CD4-positive, alpha-beta T cell treated with Interleukin-4 for 4 hours (primary cell): ENCODE results near the gene ORAI2.
A peak's percentile ranks its signal among the peaks of the same experiment; 100 is the strongest.

Experiments
- DNase-seq: peaks from one replicate; pipeline ENCODE4 v3.0.0-alpha.2; 2020

ORAI2 gene

DNA sequence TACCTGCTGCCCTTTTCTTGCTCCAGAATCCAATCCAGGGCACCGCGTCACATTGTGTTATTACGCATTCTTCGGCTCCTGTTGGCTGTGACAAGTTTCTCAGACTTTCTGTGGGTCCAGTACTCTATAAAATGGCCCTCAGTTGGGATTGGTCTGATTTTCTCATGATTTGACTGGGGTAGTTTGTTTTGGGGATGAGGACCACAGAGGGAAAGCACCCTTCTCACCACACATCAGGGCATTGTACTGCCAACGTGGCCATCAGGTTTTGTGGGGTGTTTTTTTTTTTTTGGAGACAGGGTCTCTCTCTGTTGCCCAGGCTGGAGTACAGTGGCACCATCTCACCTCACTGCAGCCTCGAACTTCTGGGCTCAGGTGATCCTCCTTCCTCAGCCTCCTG, 17.0 kb upstream of the ORAI2 start:
- DNase-seq, result no peak

GRCh38 chr7:102417105-102417504, 16.3 kb upstream of the ORAI2 start:
- no peak for DNase-seq

DNA sequence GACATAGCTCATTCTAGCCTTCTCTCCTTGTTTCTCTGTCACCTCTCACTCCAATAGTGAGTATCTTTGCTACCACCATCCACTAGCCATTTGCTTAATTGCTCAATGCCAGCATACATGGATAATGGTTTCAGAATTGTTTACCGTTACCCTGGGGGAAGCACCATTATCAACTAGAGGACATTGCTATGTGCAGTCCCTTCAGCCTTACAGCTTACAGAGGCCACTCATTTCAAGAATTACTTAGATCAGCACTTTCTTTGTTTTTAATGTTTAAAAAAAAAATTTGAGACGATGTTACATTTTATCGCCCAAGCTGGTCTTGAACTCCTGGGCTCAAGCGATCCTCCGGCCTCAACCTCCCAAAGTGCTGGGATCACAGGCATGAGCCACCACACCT, 14.8 kb upstream of the ORAI2 start:
- no peak for DNase-seq

DNA sequence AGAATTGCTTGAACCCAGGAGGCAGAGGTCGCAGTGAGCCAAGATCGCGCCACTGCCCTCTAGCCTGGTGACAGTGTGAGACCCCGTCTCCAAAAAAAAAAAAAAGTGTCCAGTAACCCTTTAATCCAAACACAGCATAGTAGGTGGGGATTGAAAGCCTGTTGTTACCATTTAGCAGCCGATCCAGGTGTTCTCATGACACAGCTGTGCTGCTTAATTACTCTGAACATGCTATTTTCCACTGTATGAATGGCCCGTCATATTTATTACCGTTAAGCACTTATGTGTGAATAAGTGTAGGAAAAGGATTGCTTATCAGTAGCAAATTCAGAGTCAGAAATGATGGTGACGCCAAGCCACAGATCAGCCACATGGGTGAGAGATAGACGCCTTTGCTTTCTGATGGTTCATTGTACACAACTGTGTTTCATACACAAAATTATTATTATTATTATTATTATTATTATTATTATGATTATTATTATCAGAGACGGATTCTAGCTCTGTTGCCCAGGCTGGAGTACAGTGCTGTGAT, 11.6 kb upstream of the ORAI2 start:
- DNase-seq, result no peak

- DNase-seq, result no peak
These were observed 9.2 kb upstream of the ORAI2 start for GRCh38 chr7:102424129-102424551.

GRCh38 chr7:102424787-102425218, 8.6 kb upstream of the ORAI2 start:
- no peak for DNase-seq

GRCh38 chr7:102425639-102426267, 7.6 kb upstream of the ORAI2 start:
- DNase-seq, result peak; percentile 90

DNA sequence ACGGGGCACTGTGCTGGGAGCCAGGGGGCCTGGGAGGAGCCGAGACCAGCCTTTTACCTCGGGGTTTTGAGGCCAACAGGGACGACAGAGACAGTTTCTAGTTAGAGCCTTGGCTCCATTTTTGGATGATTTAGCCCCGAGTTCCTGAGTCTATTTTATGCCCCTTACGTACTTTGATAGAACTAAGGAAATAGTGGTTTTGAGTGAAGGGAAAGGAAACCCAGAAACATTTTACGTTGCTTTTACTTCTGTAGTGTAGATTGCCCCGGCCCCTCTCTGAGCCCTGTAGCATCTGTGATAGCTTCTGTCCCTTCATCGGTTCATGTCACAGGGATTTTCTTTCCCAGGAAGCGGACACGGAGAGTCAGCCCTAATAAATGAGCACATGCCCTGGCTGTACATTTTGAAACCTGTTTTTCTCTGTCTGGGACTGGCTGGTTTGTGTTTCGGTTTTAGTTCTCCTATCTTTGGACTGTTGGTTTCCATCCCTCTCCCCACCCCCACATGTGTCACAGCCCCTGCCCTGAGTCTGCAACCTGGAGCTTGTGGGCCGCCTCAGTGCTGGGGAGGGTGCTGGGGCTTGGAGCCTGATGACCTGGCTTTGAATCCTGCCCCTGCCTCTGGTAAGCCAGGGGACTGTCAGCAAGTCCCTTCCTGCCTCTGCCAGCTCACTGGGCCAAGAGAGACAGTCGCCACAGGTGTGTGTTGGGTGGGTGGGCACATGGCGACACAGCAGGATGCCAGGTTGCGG, 6.9 kb upstream of the ORAI2 start:
- DNase-seq, result peak; percentile 83

- peak; percentile 22 for DNase-seq
These were observed 6.4 kb upstream of the ORAI2 start for GRCh38 chr7:102427019-102427405.

- no peak for DNase-seq
These were observed 4.1 kb upstream of the ORAI2 start for GRCh38 chr7:102429141-102429899.

GRCh38 chr7:102431617-102432298, 1.6 kb upstream of the ORAI2 start:
- peak; percentile 86 for DNase-seq

- peak; percentile 17 for DNase-seq
These were observed 745 bp upstream of the ORAI2 start for GRCh38 chr7:102432442-102433218.

- DNase-seq, result no peak
These were observed 688 bp downstream of the ORAI2 start for GRCh38 chr7:102434039-102434486.

- DNase-seq, result no peak
These were observed 2.7 kb downstream of the ORAI2 start for GRCh38 chr7:102436118-102436517.

GRCh38 chr7:102439963-102440795, 6.8 kb downstream of the ORAI2 start:
- DNase-seq, result no peak

GRCh38 chr7:102444961-102445673, 11.7 kb downstream of the ORAI2 start:
- no peak for DNase-seq

DNA sequence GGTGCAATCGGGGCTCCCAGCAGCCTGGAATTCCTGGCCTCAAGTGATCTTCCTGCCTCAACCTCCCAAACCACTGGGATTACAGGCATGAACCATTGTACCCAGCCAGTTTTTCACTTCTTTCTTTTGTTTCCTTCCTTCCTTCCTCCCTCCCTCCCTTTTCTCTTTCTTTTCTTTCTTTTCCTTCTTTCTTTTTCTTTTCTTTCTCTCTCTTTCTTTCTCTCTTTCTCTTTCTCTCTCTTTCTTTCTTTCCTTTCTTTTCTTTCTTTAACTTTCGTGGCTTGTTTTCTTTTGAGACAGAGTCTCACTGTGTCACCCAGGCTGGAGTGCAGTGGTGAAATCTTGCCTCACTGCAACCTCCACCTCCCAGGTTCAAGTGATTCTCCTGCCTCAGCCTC, 12.3 kb downstream of the ORAI2 start:
- DNase-seq, result no peak

- DNase-seq, result no peak
These were observed 13.2 kb downstream of the ORAI2 start for GRCh38 chr7:102446387-102447156.

- DNase-seq, result no peak
These were observed 13.9 kb downstream of the ORAI2 start for GRCh38 chr7:102447311-102447710.

- no peak for DNase-seq
These were observed 15.8 kb downstream of the ORAI2 start for GRCh38 chr7:102449136-102449535.
